Endodermal cell (in vitro differentiated cells): Measurements from ENCODE around the gene HLCS. TPM values are rescaled to one million over a fixed set of nuclear protein-coding genes. Genes with fewer than 3 reads are reported as not detected.
"Not testable (repeated sequence)": the region's sequence is repeated elsewhere in the genome, so short reads cannot be mapped to it uniquely, and the experiment has no call there.

Experiments used
- DNase-seq: peaks from one replicate; pipeline ENCODE4 v3.0.0-alpha.2; 2017
- H3K27ac ChIP-seq: 2 replicates; pipeline ENCODE4 v1.5.1; 2013; ENCODE audit warnings: mild to moderate bottlenecking, low read depth, low read length, moderate library complexity
- H3K27me3 ChIP-seq: 2 replicates; pipeline ENCODE4 v1.6.1; 2013; ENCODE audit warnings: mild to moderate bottlenecking, low read length, moderate library complexity; ENCODE audit not compliant: insufficient read depth, control insufficient read depth, poor library complexity, severe bottlenecking
- H3K36me3 ChIP-seq: 2 replicates; pipeline ENCODE4 v1.7.0; 2013; ENCODE audit warnings: mild to moderate bottlenecking, low read length, moderate library complexity; ENCODE audit not compliant: control insufficient read depth, insufficient read depth
- H3K4me1 ChIP-seq: one replicate; pipeline ENCODE4 v1.7.0; 2013; ENCODE audit warnings: low read length; ENCODE audit not compliant: control insufficient read depth, insufficient read depth
- H3K4me3 ChIP-seq: 2 replicates; pipeline ENCODE4 v1.5.1; 2013; ENCODE audit warnings: mild to moderate bottlenecking, low read length, moderate library complexity
- H3K9ac ChIP-seq: 2 replicates; pipeline ENCODE4 v1.6.1; 2013; ENCODE audit warnings: mild to moderate bottlenecking, low read length, moderate library complexity; ENCODE audit not compliant: poor library complexity, severe bottlenecking; ENCODE audit errors: extremely low read depth
- H3K9me3 ChIP-seq: 2 replicates; pipeline ENCODE4 v1.6.1; 2013; ENCODE audit warnings: mild to moderate bottlenecking, low read length, moderate library complexity; ENCODE audit not compliant: control insufficient read depth
- H3K27ac Mint-ChIP-seq: 2 replicates; pipeline ENCODE4 v1.8.0; 2020; ENCODE audit warnings: mixed read lengths
- H3K27me3 Mint-ChIP-seq: 2 replicates; pipeline ENCODE4 v1.8.0; 2021; ENCODE audit warnings: mild to moderate bottlenecking, mixed read lengths; ENCODE audit not compliant: insufficient read depth
- H3K36me3 Mint-ChIP-seq: 2 replicates; pipeline ENCODE4 v1.8.0; 2020; ENCODE audit warnings: low read depth, mixed read lengths
- H3K4me1 Mint-ChIP-seq: 2 replicates; pipeline ENCODE4 v1.8.0; 2020; ENCODE audit warnings: mixed read lengths
- H3K4me3 Mint-ChIP-seq: 2 replicates; pipeline ENCODE4 v1.8.0; 2020; ENCODE audit warnings: mild to moderate bottlenecking, moderate library complexity, mixed read lengths
- H3K9me3 Mint-ChIP-seq: 2 replicates; pipeline ENCODE4 v1.8.0; 2020; ENCODE audit warnings: mild to moderate bottlenecking, mixed read lengths
- CTCF ChIP-seq: fragments of 200-600 bp; sonication (generic); conservative IDR thresholded peaks from 2 replicates; pipeline ENCODE4 v1.5.0; 2021; ENCODE audit warnings: antibody characterized with exemption, mild to moderate bottlenecking
- WGBS, 2 experiments: methylation state at CpG; one replicate each; pipeline versions ENCODE4 v1.1.5 to v1.1.7; 2013; ENCODE audit warnings: missing lambda C conversion rate in 2 of 2, mixed read lengths in 1 of 2; ENCODE audit not compliant: insufficient coverage in 1 of 2, insufficient read length in 1 of 2; 5-methylcytosine and 5-hydroxymethylcytosine counted together
- total RNA-seq, 2 donors: library from RNA; stranded (reverse); fragmentation: NEBNext Ultra II Directional in 1 of 2; extraction: Animal tissue kit (Norgen Biotek cat#: 25700) in 1 of 2; gene quantifications; 2 replicates in 1 of 2; 3 replicates in 1 of 2; pipeline ENCODE4 v1.2.1, GENCODE V29; 2021

HLCS gene
- total RNA-seq, 2 donors from 2014 or later, result 25.0 to 30.1 TPM

DNA sequence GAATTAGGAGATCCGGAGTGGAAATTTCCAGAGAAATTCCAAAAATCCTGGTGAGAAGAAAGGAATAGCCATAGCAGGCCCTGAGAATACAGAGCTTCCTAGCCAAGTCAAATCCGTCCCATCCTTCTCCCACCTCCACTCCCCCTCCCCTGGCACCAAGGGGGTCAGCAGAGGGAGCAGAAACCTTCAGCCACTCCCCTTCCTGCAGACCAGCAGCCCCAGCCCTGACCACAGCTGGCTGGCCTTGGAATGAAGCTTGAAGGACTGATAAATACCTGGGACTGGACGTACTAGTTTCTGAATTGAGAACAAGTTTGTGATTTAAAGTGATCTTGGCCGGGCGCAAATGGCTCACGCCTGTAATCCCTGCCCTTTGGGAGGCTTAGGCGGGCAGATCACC is 26.2 kb upstream of the HLCS start:
- Histone ChIP-seq H3K36me3 (no peaks in the 10 kb centered on the region), H3K9me3 (peaks cover 4% of the 10 kb centered on the region), H3K9ac (no peak overlapping the region), H3K4me1 (no peaks in the 10 kb centered on the region), H3K27ac (no peak overlapping the region), H3K4me3 (no peak overlapping the region), H3K27me3 (peaks cover 8% of the 10 kb centered on the region)
- peaks cover 24% of the 10 kb centered on the region for H3K27me3 Mint-ChIP-seq
- H3K9me3 Mint-ChIP-seq, result no peaks in the 10 kb centered on the region
- TF ChIP-seq CTCF, result no peak
- peak; percentile 75 for DNase-seq
- no peak overlapping the region for H3K4me3 Mint-ChIP-seq
- H3K4me1 Mint-ChIP-seq, result peaks cover 13% of the 10 kb centered on the region
- WGBS, 2 experiments, result 82 to 92% methylated on average over 4 to 7 of the region's 7 CpGs
- no peaks in the 10 kb centered on the region for H3K36me3 Mint-ChIP-seq
- no peak overlapping the region for H3K27ac Mint-ChIP-seq

DNA sequence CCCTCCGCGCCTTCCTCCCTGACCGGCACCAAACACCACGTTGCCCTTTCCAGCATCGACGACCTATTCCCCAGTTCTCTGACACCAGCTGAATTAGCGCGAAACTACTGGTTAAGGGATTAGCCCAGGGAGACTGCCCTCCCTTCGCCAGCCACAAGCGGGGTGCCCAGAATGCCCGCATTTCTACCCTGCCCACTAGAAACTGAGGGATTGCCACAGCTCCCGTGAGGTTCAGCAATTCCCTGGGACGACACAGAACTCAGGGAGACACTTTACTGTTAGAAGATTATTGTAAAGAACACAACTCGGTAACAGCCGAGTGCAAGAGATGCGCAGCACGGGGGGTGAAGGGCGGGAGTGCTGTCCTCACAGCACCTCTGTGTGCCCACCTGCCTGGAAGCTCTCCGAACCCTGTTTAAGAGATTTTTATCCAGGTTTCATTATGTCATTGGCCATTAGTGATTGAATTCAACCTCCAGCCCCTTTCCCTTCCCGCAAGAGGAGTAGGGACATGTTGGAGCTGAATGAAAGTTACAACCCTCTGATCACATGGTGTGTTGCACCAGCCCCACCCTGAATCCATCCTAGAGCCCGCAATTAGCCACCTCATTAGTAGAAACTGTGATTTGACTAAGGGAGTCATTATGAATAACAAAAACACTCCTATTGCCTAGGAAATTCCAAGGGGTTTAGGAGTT is 24.2 kb upstream of the HLCS start:
- peak; percentile 78 for DNase-seq
- WGBS, 2 experiments, result 48 to 64% methylated on average over 13 to 21 of the region's 21 CpGs
- Histone ChIP-seq H3K27ac (peak overlapping the region; percentile 84), H3K27me3 (peaks cover 8% of the 10 kb centered on the region), H3K4me3 (peak overlapping the region; percentile 66), H3K9ac (no peak overlapping the region), H3K4me1 (no peaks in the 10 kb centered on the region), H3K36me3 (no peaks in the 10 kb centered on the region), H3K9me3 (peaks cover 4% of the 10 kb centered on the region)
- Mint-ChIP-seq H3K9me3 (peaks cover 5% of the 10 kb centered on the region), H3K4me1 (peaks cover 13% of the 10 kb centered on the region), H3K27me3 (peaks cover 17% of the 10 kb centered on the region), H3K36me3 (peaks cover 9% of the 10 kb centered on the region), H3K27ac (peak overlapping the region; percentile 85), H3K4me3 (peak overlapping the region; percentile 65)
- no peak for TF ChIP-seq CTCF

DNA sequence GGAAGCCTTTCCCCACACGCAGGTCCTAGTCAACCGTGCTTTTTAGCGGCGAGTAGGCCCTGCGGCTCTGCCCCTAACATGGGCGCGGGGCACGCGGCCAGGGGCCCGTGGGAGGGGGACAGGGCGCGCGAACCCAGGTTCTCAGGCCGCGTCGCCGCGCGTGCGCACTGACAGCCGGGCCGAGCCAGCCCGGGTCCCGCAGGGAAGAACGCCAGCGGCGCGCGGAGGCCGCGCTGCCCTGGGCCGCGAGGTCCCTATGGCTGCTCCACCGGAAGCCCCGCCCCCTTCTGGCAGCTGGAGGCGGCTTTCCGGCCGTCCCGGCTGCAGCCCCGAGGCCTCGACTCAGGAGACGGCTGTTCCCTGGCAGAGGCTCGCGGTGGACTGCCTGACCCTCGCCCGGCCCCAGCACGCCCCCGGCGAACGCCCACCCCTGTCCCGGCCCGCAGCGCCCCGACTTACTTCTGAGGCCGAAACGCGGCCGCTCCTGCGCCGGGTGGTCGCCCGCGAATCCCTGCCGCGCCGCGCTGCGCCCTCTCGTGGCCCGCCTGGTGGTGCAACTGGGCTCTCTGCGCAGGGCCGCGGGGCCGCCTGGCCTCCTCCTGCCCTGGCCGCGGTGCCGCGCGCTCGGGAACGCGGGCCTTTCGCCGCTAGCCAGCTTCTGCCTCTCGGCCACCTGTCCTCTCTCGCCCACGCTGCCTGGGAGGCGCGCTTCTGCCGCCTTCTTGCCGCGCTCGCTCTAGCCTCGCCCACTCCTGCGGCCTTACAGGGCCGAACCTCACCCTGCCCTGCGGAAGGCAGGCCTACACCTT is 23.4 kb upstream of the HLCS start:
- H3K9me3 Mint-ChIP-seq, result peaks cover 5% of the 10 kb centered on the region
- peak; percentile 95 for TF ChIP-seq CTCF

GRCh38 chr21:36989199-36989698 is 22.8 kb upstream of the HLCS start:
- WGBS, 2 experiments, result 68 to 80% methylated on average over 15 to 22 of the region's 22 CpGs

More for the DNA sequence above, 23.4 kb upstream of the HLCS start:
- 1% methylated on average over 47 to 97 of the region's 97 CpGs for WGBS, 2 experiments
- peak overlapping the region; percentile 65 for H3K4me3 Mint-ChIP-seq
- Histone ChIP-seq H3K27me3 (peaks cover 8% of the 10 kb centered on the region), H3K36me3 (no peaks in the 10 kb centered on the region), H3K27ac (peak overlapping the region; percentile 84), H3K4me1 (no peaks in the 10 kb centered on the region), H3K9ac (peak overlapping the region; percentile 34), H3K9me3 (peaks cover 4% of the 10 kb centered on the region), H3K4me3 (peak overlapping the region; percentile 66)
- peak overlapping the region; percentile 85 for H3K27ac Mint-ChIP-seq
- peaks cover 12% of the 10 kb centered on the region for H3K4me1 Mint-ChIP-seq
- DNase-seq, result peak; percentile 96
- H3K27me3 Mint-ChIP-seq, result peaks cover 17% of the 10 kb centered on the region
- H3K36me3 Mint-ChIP-seq, result peaks cover 10% of the 10 kb centered on the region

More at GRCh38 chr21:36989199-36989698, 22.8 kb upstream of the HLCS start:
- H3K36me3 Mint-ChIP-seq, result peaks cover 10% of the 10 kb centered on the region
- H3K27me3 ChIP-seq, H3K4me1 ChIP-seq, H3K36me3 ChIP-seq, H3K9me3 ChIP-seq, H3K9me3 Mint-ChIP-seq, H3K27ac Mint-ChIP-seq: not testable (repeated sequence)
- DNase-seq, result peak; percentile 26
- H3K27me3 Mint-ChIP-seq, result peaks cover 13% of the 10 kb centered on the region
- peak overlapping the region; percentile 66 for H3K4me3 ChIP-seq
- peak overlapping the region; percentile 84 for H3K27ac ChIP-seq
- peak overlapping the region; percentile 34 for H3K9ac ChIP-seq
- peak overlapping the region; percentile 65 for H3K4me3 Mint-ChIP-seq
- H3K4me1 Mint-ChIP-seq, result peaks cover 11% of the 10 kb centered on the region
